Gastrocnemius medialis (tissue), 4 donors: Measurements from ENCODE around the gene BCLAF3. TPM values are rescaled to one million over a fixed set of nuclear protein-coding genes. Genes with fewer than 3 reads are reported as not detected.

Experiments used
- ATAC-seq, 2 donors: fragments of 150-250 bp; one replicate each; pipeline ENCODE4 v1.9.1; 2016
- DNase-seq, 2 donors: peaks; one replicate each; pipeline ENCODE4 v3.0.0-alpha.2; 2019
- H3K27ac ChIP-seq, 4 donors: fragments of 200-600 bp; sonication (generic); 1 replicate in 1 of 4; 2 replicates in 3 of 4; pipeline ENCODE4 v1.5.1; 2016 to 2018; ENCODE audit warnings: mild to moderate bottlenecking in 2 of 4, moderate library complexity in 1 of 4
- H3K27me3 ChIP-seq, 3 donors: fragments of 200-600 bp; sonication (generic) in 2 of 3; 1 replicate in 1 of 3; 2 replicates in 2 of 3; pipeline versions ENCODE4 v1.5.1 to v1.6.0; 2016 to 2019; ENCODE audit warnings: mild to moderate bottlenecking in 1 of 3, moderate library complexity in 1 of 3
- H3K36me3 ChIP-seq, 2 donors: fragments of 200-600 bp; sonication (generic) in 1 of 2; one replicate each; pipeline ENCODE4 v1.5.1; 2017 to 2018
- H3K4me1 ChIP-seq, 2 donors: fragments of 200-600 bp; sonication (generic) in 1 of 2; one replicate each; pipeline ENCODE4 v1.5.1; 2016 to 2017; ENCODE audit warnings: mild to moderate bottlenecking in 2 of 2
- H3K4me3 ChIP-seq, 4 donors: fragments of 200-600 bp; sonication (generic) in 3 of 4; 1 replicate in 1 of 4; 2 replicates in 3 of 4; pipeline ENCODE4 v1.5.1; 2016 to 2019; ENCODE audit warnings: mild to moderate bottlenecking in 2 of 4
- H3K9me3 ChIP-seq, 3 donors: fragments of 200-600 bp; sonication (generic) in 2 of 3; 1 replicate in 1 of 3; 2 replicates in 2 of 3; pipeline ENCODE4 v1.5.1; 2016 to 2019
- CTCF ChIP-seq, 5 experiments: fragments of 450-650 bp in 3 of 5; fragments of 200-600 bp in 2 of 5; sonication (generic) in 2 of 5; IDR thresholded peaks in 4 of 5; conservative IDR thresholded peaks in 1 of 5; 1 replicate in 4 of 5; 2 replicates in 1 of 5; pipeline ENCODE4 v1.5.1; 2016 to 2019; ENCODE audit warnings: antibody characterized with exemption in 5 of 5, mild to moderate bottlenecking in 3 of 5, moderate library complexity in 3 of 5
- POLR2A ChIP-seq, 2 donors: fragments of 450-650 bp; IDR thresholded peaks; one replicate each; pipeline ENCODE4 v1.6.1; 2017; ENCODE audit warnings: antibody characterized with exemption in 2 of 2, mild to moderate bottlenecking in 2 of 2, moderate library complexity in 2 of 2
- in situ Hi-C, 4 donors: fragments of 200-750 bp; cut with MboI; loops; one replicate each; pipeline versions ENCODE4 v1.15.0 to v1.8.0; 2017; ENCODE audit warnings: low sequenced_read_pairs in 4 of 4
- intact Hi-C: fragments of 100-400 bp; cut with DNase I; formaldehyde crosslinking; loops from one replicate; pipeline ENCODE4 v1.15.1; 2023; ENCODE audit warnings: low total_unique reads
- total RNA-seq, 4 donors: library from RNA; depleted of rRNA; stranded (reverse); fragments of >200 nt; gene quantifications; one replicate each; pipeline versions ENCODE4 v1.1.0 to v1.2.3, GENCODE V29; 2016

BCLAF3 gene
- 1 to 10 TPM; 2.4 to 4.2 (median 2.6) TPM for total RNA-seq

DNA sequence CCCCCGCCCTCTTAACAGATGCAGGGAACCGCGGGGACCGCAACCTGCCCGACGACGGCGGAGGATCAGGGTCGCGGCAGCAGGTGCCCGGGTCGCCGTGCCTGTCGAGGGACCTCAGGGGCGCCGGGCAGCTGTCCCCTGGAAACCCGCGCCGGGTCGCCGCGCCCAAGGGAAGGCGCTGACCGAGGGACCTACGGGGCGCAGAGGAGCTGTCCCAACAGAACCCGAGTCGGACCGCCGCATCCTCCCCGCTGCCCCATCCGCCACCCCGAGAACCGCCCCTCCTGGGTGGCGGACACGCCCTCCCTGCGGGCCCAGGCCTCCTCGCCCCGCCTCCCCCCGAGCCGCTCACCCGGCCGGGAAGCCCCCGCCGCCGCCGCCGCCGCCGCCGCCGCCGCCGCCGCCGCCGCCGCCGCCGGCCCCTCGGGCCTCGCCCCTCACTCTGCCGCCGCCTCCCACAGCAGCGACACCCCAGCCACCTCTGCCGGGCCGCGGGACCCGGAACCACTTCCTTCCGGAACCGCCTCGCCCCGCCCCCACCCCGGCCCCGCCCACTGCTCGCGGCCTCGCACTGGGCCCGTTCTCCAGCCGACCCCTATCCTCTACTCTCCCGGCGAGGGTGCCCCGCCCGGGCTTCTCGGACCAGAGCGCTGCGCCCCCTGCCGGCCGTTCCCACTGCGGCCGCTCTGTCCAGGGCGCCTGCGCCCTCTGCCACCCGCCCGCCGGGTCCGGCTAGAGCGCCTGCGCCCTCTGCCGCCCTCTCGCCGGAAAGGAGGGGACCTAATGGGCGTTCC, at the start of gene BCLAF3:
Gene BCLAF3 (minus strand): TSS at position 506 of the 794 bp plus-strand sequence. CDS start 20,797 bp downstream, outside the sequence.
- Histone ChIP-seq H3K36me3 (no peaks in the 10 kb centered on the region), H3K4me3 (peak within 1 kb of the TSS; percentile 69 to 84 (median 74)), H3K27ac (peak within 1 kb of the TSS; percentile 79 to 83 (median 81)), H3K4me1 (peaks cover 0 to 11% of the 10 kb centered on the region in 2 donors), H3K9me3 (no peaks in the 10 kb centered on the region), H3K27me3 (no peaks in the 10 kb centered on the region)
- in situ Hi-C loops: no loop called here
- peak; percentile 56 to 84 (median 80) for TF ChIP-seq CTCF (IDR thresholded peaks at IDR 0.05 in 4 of 5, conservative IDR thresholded peaks at IDR 0.05 in 1 of 5)
- peak in 1 of 2 donors; percentile 20 for TF ChIP-seq POLR2A (IDR thresholded peaks at IDR 0.05)
- DNase-seq (peak; percentile 73 to 83), ATAC-seq (peak; percentile 87 to 88)
- intact Hi-C loops: loop anchor here (1.0 kb wide), 1 partner anchor 85 kb away; no protein-coding TSS in a partner anchor

- in situ Hi-C loops (no loop called here), intact Hi-C loops (no loop called here)
- no peak overlapping the region for H3K27ac ChIP-seq
- TF ChIP-seq POLR2A (IDR thresholded peaks at IDR 0.05): no peak
- no peaks in the 10 kb centered on the region for H3K9me3 ChIP-seq
- H3K27me3 ChIP-seq: no peaks in the 10 kb centered on the region
- no peaks in the 10 kb centered on the region for H3K36me3 ChIP-seq
- ATAC-seq (no peak), DNase-seq (no peak)
- H3K4me1 ChIP-seq: no peaks in the 10 kb centered on the region
- H3K4me3 ChIP-seq: no peak overlapping the region
Measured at GRCh38 chrX:20038966-20039365, 48.1 kb upstream of the BCLAF3 start.

- no peak overlapping the region for H3K27ac ChIP-seq
- no peaks in the 10 kb centered on the region for H3K4me1 ChIP-seq
- no peak for TF ChIP-seq POLR2A (IDR thresholded peaks at IDR 0.05)
- no peak for TF ChIP-seq CTCF (IDR thresholded peaks at IDR 0.05 in 4 of 5, conservative IDR thresholded peaks at IDR 0.05 in 1 of 5)
- DNase-seq (no peak), ATAC-seq (no peak)
- no peak overlapping the region for H3K4me3 ChIP-seq
- no peaks in the 10 kb centered on the region for H3K27me3 ChIP-seq
- in situ Hi-C loops: no loop called here
- intact Hi-C loops: no loop called here
- no peaks in the 10 kb centered on the region for H3K9me3 ChIP-seq
- no peaks in the 10 kb centered on the region for H3K36me3 ChIP-seq
Measured at GRCh38 chrX:20037186-20037585, 46.3 kb upstream of the BCLAF3 start.

DNA sequence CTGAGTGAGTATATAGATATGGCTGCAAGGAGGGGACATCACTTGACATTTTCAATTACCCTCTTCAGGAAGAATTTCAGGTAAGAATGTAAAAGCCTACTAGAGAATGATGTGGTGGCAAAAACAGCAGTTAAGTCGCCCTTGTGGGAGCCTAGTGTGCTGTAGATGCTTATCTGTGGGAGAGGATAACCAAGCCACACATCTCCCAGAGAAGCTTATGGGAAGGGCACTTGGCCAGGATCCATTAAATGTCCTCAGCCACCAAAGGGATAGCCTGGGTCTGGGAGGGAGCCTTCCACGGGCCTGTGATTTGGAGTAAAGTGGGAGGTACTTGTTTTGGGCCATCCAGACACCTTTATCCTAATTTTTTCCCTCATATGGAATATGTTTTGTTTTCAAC, 41.3 kb upstream of the BCLAF3 start:
- Histone ChIP-seq H3K36me3 (no peaks in the 10 kb centered on the region), H3K27ac (no peak overlapping the region), H3K4me1 (no peaks in the 10 kb centered on the region), H3K9me3 (no peaks in the 10 kb centered on the region), H3K27me3 (no peaks in the 10 kb centered on the region), H3K4me3 (no peak overlapping the region)
- intact Hi-C loops: no loop called here
- ATAC-seq: no peak
- no peak for DNase-seq
- TF ChIP-seq POLR2A (IDR thresholded peaks at IDR 0.05) (no peak), CTCF (IDR thresholded peaks at IDR 0.05 in 4 of 5, conservative IDR thresholded peaks at IDR 0.05 in 1 of 5) (no peak)
- in situ Hi-C loops: no loop called here

- no peak overlapping the region for H3K4me3 ChIP-seq
- H3K9me3 ChIP-seq: no peaks in the 10 kb centered on the region
- H3K36me3 ChIP-seq: no peaks in the 10 kb centered on the region
- in situ Hi-C loops: no loop called here
- DNase-seq (no peak), ATAC-seq (no peak)
- H3K27ac ChIP-seq: no peak overlapping the region
- TF ChIP-seq POLR2A (IDR thresholded peaks at IDR 0.05) (no peak), CTCF (IDR thresholded peaks at IDR 0.05 in 4 of 5, conservative IDR thresholded peaks at IDR 0.05 in 1 of 5) (no peak)
- no peaks in the 10 kb centered on the region for H3K4me1 ChIP-seq
- no peaks in the 10 kb centered on the region for H3K27me3 ChIP-seq
- intact Hi-C loops: no loop called here
Measured at GRCh38 chrX:20029728-20030127, 38.9 kb upstream of the BCLAF3 start.
